A673 (cell line): ENCODE data around the gene SMARCA2. TPM values are rescaled to one million over a fixed set of nuclear protein-coding genes. Genes with fewer than 3 reads are reported as not detected.

Experiments used
- BruUV-seq: library from RNA; stranded (reverse); fragments of 400-500 nt; replicated peaks from 2 replicates; lab custom pipeline; 2021; lab: Mats Ljungman, UMichigan
- CTCF ChIA-PET: fragments of 300-600 bp; sonication (Branson Sonifier 250); formaldehyde crosslinking; loops from one replicate; lab custom pipeline; 2022; ENCODE audit warnings: antibody characterized with exemption; lab: Charles Lee
- POLR2A ChIA-PET: fragments of 300-600 bp; sonication (Branson Sonifier 250); formaldehyde crosslinking; loops from one replicate; lab custom pipeline; 2022; ENCODE audit warnings: antibody characterized with exemption; ENCODE audit not compliant: low non-redundant PET; lab: Charles Lee
- DNase-seq: peaks from one replicate; pipeline ENCODE4 v3.0.0-alpha.2; 2015; ENCODE audit warnings: low spot score
- H3K27ac ChIP-seq: fragments of 200-600 bp; sonication (generic); 2 replicates; pipeline ENCODE4 v1.5.1; 2016; ENCODE audit warnings: mixed run types, low read depth, mild to moderate bottlenecking, mixed read lengths, antibody characterized with exemption, low read length; ENCODE audit not compliant: poor library complexity, severe bottlenecking
- H3K27me3 ChIP-seq: fragments of 200-600 bp; sonication (generic); replicated peaks from 2 replicates; pipeline ENCODE4 v1.6.1; 2017; ENCODE audit warnings: mixed run types, low read depth, mild to moderate bottlenecking, mixed read lengths, antibody characterized with exemption, low read length; ENCODE audit not compliant: insufficient read depth, poor library complexity
- H3K36me3 ChIP-seq: fragments of 200-600 bp; sonication (generic); 2 replicates; pipeline ENCODE4 v1.6.1; 2016; ENCODE audit warnings: mixed run types, mild to moderate bottlenecking, mixed read lengths, antibody characterized with exemption, low read length; ENCODE audit not compliant: insufficient read depth, poor library complexity, severe bottlenecking
- H3K4me1 ChIP-seq: fragments of 200-600 bp; sonication (generic); 2 replicates; pipeline ENCODE4 v1.6.1; 2017; ENCODE audit warnings: mixed run types, mild to moderate bottlenecking, mixed read lengths, antibody characterized with exemption, low read length; ENCODE audit not compliant: insufficient read depth, poor library complexity, severe bottlenecking
- H3K4me3 ChIP-seq: fragments of 200-600 bp; sonication (generic); 2 replicates; pipeline ENCODE4 v1.5.1; 2016; ENCODE audit warnings: low read depth, mixed run types, mild to moderate bottlenecking, mixed read lengths, low read length; ENCODE audit not compliant: poor library complexity, severe bottlenecking
- H3K9me3 ChIP-seq: fragments of 200-600 bp; sonication (generic); 2 replicates; pipeline ENCODE4 v1.6.1; 2016; ENCODE audit warnings: mixed run types, low read depth, mild to moderate bottlenecking, mixed read lengths, antibody characterized with exemption, low read length; ENCODE audit not compliant: poor library complexity, severe bottlenecking
- CTCF ChIP-seq: fragments of 300-800, 200-600 bp; sonication (generic); conservative IDR thresholded peaks from 2 replicates; pipeline ENCODE4 v1.5.1; 2017; ENCODE audit warnings: low read depth, mild to moderate bottlenecking, antibody characterized with exemption, low read length, moderate library complexity, mixed read lengths
- EZH2 ChIP-seq: fragments of 200-600 bp; sonication (generic); IDR thresholded peaks from 2 replicates; pipeline ENCODE4 v1.6.1; 2017; ENCODE audit warnings: borderline replicate concordance, low read depth, mild to moderate bottlenecking, mixed read lengths, antibody characterized with exemption, low read length; ENCODE audit not compliant: poor library complexity, severe bottlenecking
- intact Hi-C: fragments of 100-400 bp; cut with micrococcal nuclease; formaldehyde crosslinking; loops from one replicate; pipeline ENCODE4 v1.10.0; 2022; ENCODE audit not compliant: unreplicated experiment
- total RNA-seq: library from RNA; stranded (reverse); gene quantifications from 2 replicates; pipeline ENCODE4 v1.2.3, GENCODE V29; 2021

SMARCA2 gene
- total RNA-seq, 1 experiment from 2014 or later: 69.0 TPM

- H3K27me3 ChIP-seq: no peaks in the 10 kb centered on the region
- intact Hi-C loops: no loop called here
- H3K4me1 ChIP-seq: no peaks in the 10 kb centered on the region
- no peaks in the 10 kb centered on the region for H3K36me3 ChIP-seq
- H3K27ac ChIP-seq: no peak overlapping the region
- POLR2A ChIA-PET: no interaction called here
- no peak overlapping the region for H3K4me3 ChIP-seq
- no TSS peak for BruUV-seq
- TF ChIP-seq CTCF (no peak), EZH2 (no peak)
- CTCF ChIA-PET: no interaction called here
- no peaks in the 10 kb centered on the region for H3K9me3 ChIP-seq
- no peak for DNase-seq
Observed at GRCh38 chr9:2231101-2231500, 216.0 kb downstream of the SMARCA2 start.

GRCh38 chr9:2231829-2232228 is 216.7 kb downstream of the SMARCA2 start:
- CTCF ChIA-PET: no interaction called here
- H3K4me3 ChIP-seq: no peak overlapping the region
- H3K36me3 ChIP-seq: no peaks in the 10 kb centered on the region
- POLR2A ChIA-PET: no interaction called here
- intact Hi-C loops: no loop called here
- DNase-seq: no peak
- BruUV-seq: no TSS peak
- H3K9me3 ChIP-seq: no peaks in the 10 kb centered on the region
- H3K27ac ChIP-seq: no peak overlapping the region
- no peaks in the 10 kb centered on the region for H3K27me3 ChIP-seq
- TF ChIP-seq CTCF (no peak), EZH2 (no peak)
- no peaks in the 10 kb centered on the region for H3K4me1 ChIP-seq

GRCh38 chr9:2233274-2233673 is 218.1 kb downstream of the SMARCA2 start:
- no peak for TF ChIP-seq CTCF
- TF ChIP-seq EZH2: no peak
- ChIA-PET CTCF (no interaction called here), POLR2A (no interaction called here)
- DNase-seq: no peak
- no peak overlapping the region for H3K27ac ChIP-seq
- H3K4me1 ChIP-seq: no peaks in the 10 kb centered on the region
- intact Hi-C loops: no loop called here
- no peaks in the 10 kb centered on the region for H3K27me3 ChIP-seq
- no peak overlapping the region for H3K4me3 ChIP-seq
- BruUV-seq: no TSS peak
- H3K9me3 ChIP-seq: no peaks in the 10 kb centered on the region
- no peaks in the 10 kb centered on the region for H3K36me3 ChIP-seq
